HG03571 (cell line): ENCODE results near the gene PRDM2.

Experiments used
- ATAC-seq: cut with Tn5 transposase; IDR thresholded peaks from one replicate; pipeline ENCODE4 v1.9.1; 2021; ENCODE audit not compliant: unreplicated experiment

Gene PRDM2

GRCh38 chr1:13731897-13732296 lies 31.9 kb downstream of the PRDM2 start:
- no peak for ATAC-seq

GRCh38 chr1:13732971-13733667 lies 33.1 kb downstream of the PRDM2 start:
- no peak for ATAC-seq

DNA sequence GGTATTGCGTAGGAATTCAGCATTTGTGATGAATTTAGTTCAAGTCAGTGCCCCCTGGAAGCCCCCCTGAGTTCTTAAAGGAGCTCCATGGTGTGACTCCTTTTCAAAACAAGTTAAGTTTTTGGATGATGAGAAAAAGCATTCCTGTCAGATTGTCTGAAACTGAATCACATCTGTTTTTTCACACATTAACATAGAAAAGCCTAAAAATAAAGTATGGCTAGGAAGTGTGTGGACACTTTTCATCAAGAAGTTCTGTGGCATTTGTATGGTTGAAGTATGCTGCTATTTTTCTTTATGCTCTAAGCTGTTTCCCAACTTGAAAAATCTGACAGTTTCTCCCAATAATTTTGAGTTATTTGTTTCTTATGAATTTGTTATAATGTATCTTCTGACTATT lies 33.7 kb downstream of the PRDM2 start:
- ATAC-seq: no peak

GRCh38 chr1:13735168-13735930 lies 35.4 kb downstream of the PRDM2 start:
- ATAC-seq: no peak

DNA sequence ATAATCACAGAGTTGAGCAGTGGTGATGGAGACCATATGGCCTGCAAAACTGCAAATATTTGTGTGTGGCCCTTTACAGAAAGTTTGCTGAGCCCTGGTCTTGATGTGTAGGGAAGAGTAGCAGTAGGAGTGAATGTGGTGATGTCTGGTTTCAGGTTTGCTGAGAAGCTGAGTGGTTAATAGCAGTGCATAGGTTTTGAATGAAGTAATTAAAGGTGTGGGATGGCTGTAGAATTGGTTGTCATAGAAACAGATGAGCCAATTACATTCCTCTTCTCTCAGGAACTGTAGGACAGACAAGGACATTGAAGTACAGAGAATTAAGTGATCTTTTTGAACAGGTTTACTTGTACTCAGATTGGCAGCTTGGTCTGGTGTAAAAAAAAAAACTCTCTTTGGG lies 37.4 kb downstream of the PRDM2 start:
- ATAC-seq: no peak

DNA sequence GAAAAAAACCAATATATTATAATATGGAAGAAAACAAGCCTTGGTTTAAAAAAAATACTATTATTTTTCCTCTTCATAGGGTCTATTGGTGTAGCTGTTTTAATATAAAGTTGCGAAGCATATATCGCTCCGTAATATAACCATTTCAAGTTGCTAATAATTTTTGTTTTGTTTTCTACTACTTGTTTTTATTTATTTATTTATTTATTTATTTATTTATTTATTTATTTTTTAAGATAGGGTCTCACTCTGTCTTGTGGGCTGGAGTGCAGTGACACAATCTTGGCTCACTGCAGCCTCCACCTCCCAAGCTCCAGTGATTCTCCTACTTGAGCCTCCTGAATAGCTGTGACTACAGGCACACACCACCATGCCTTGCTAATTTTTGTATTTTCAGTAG lies 46.4 kb downstream of the PRDM2 start:
- ATAC-seq: no peak

GRCh38 chr1:13748610-13749505 lies 48.9 kb downstream of the PRDM2 start:
- ATAC-seq: peak; percentile 71

DNA sequence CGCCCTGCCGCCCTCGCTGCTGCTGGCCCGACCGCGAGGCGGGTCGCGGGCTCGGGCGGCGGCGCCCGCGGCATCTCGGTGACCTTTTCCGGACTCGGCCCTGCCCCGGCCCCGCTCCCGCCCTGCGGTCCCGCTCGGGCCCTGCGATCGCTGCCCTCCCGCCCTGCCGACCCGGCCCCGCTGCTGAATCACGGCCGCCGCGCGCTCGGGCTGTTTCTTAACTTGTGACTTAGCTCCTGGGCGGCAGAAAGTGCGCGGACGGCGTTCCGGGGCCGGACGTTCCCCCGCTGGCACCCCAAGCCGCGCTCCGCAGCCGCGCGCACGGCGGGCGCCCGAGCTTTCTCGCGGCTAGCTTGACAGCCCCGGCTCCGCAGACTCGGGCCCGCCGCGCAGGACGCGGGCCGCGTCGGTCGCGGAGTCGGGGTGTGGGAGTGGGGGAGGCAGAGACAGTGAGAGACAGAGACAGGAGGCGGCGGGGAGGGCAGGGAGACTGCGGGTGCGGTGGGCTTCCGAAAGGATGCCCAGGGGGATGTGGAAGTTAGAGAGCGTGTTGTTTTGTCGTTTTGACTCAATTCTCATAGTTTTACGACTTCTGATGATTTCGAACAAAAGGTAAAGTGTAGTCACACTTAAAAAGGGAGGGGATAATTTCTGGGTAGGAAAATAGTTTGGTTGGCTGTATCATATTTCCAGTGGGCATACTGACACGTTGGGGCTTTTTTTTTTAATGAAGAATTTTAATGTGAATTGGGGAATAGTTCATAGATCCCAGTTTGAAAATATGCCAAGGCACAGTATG lies 49.8 kb downstream of the PRDM2 start:
- ATAC-seq: peak; percentile 18

- ATAC-seq: peak; percentile 40
These were observed 51.5 kb downstream of the PRDM2 start for GRCh38 chr1:13751458-13751871.

DNA sequence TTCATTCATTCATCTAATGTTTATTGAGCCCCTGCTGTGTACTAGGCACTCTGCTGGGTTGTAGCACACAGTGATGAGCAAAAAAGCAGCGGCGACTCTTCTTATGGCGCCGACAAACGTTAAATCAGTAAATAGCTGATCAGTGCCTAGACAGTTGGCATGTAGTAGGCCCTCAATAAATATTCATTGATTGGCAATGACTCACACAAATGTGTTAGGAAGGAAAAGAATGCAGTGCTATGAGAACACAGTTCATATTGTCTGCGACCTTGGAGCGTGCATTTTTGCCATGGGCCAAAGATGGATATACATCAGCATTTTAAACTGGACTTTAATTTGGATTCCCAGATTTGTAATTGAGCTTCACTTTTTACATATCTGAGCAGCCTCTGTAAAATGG lies 52.0 kb downstream of the PRDM2 start:
- ATAC-seq: no peak

GRCh38 chr1:13752852-13753251 lies 52.9 kb downstream of the PRDM2 start:
- no peak for ATAC-seq

DNA sequence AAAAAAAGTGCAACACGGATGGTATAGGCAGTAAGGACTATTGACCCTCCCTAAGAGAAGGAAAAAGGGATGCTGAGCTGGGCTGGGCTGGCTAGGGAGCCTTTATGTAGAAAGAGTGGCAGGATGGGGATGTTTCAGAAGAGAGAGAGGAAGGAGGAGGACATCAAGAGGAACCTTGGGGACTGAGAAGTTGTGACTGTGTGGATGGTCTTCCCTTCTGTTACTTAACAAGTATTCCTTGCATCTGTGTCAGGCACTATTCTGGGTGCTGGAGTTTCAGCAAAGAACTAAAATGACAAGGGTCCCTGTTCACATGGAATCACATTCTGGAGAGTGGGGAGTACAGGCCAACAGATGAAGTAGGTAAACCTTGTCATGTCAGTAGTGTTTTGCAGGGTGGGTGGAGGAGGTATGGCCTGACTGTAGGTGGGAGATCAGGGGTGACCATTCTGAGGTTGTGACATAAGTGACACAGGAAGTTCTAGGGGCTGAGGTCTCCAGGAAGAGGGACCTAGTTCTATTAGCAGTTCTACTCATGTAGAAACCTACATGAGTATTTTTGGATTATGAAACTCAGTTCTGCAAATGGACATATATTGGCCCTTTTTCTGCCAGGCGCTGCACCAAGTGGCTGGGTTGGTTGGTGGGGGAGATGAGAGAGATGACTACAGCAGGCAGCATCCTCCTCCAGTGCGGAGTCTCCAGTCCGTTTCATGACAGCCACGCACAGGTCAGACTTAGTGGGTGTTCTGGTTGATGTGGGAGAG lies 53.8 kb downstream of the PRDM2 start:
- peak; percentile 44 for ATAC-seq

GRCh38 chr1:13754510-13755103 lies 54.6 kb downstream of the PRDM2 start:
- no peak for ATAC-seq

GRCh38 chr1:13756557-13757315 lies 56.7 kb downstream of the PRDM2 start:
- ATAC-seq: no peak

- ATAC-seq: no peak
These were observed 57.7 kb downstream of the PRDM2 start for GRCh38 chr1:13757693-13758092.

- no peak for ATAC-seq
These were observed 59.1 kb downstream of the PRDM2 start for GRCh38 chr1:13759072-13759471.

DNA sequence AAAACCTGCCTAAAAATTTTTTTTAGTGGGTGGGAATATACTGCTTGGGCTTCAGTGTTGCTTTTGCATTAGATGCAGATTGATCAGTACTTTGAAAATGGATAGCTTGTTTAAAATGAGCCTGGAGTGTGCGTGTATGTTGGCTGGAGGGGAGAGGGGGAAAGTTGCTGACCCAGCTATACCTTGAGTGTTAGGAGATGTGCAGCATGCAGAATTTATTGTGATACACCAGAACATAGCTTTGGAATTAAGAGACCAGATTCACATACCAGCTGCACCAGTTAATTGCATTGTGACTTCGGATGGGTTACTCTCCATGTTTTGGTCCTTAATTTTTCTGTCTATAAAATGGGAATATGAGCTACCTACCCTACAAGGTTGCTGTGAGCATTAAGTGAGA lies 60.4 kb downstream of the PRDM2 start:
- ATAC-seq: no peak

DNA sequence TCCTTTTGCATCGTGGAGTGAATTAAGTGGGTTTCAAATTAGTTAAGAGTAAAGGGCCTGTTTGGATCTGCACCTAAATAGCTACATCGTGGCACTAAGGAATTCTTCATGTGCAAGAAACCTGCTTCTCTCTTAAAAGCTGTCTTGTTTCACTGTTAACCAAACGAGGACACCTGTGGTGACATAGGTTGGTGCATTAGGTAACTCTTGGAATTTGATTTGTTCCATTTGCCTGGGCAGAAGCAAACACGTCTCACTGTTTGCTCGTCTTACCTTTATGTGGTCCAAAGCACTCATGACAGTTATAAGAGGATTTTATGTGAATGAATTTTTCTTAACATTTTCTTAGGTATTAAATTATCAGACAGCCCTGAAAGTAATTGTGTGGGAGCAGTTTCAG lies 60.9 kb downstream of the PRDM2 start:
- ATAC-seq: no peak

DNA sequence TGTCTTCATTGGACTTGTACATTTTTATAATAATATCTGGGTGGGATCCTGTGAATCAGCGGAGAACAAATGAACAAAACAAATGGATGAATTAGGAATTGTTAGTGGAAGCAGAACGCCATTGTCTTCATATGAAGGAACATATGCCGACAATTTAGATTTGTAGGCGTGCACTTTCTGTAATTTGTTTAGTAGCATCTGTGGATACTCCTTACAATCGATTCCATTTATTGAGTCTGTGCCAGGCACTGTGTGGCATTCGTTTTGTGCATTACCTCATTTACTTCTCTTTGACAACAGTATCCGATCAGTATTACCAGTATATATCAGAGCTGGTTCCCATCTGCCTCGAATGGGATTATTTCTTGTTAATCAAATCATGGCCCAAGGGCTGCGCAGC lies 61.9 kb downstream of the PRDM2 start:
- no peak for ATAC-seq
